OCI-M2 (cell line): ENCODE measurements around the gene RBM24.
"Not testable (repeated sequence)": the region's sequence is repeated elsewhere in the genome, so short reads cannot be mapped to it uniquely, and the experiment has no call there.

Source experiments
- DNase-seq: peaks from one replicate; lab custom pipeline; 2025; ENCODE audit not compliant: unreplicated experiment; lab: John Stamatoyannopoulos, UW

RBM24 gene

GRCh38 chr6:17289630-17290061 lies 8.5 kb downstream of the RBM24 start:
- no peak for DNase-seq

- DNase-seq, result no peak
Observed at GRCh38 chr6:17291778-17292177, 10.6 kb downstream of the RBM24 start.

GRCh38 chr6:17292600-17293133 lies 11.5 kb downstream of the RBM24 start:
- no peak for DNase-seq

GRCh38 chr6:17293395-17293794 lies 12.2 kb downstream of the RBM24 start:
- DNase-seq, result no peak

GRCh38 chr6:17297271-17298080 lies 16.3 kb downstream of the RBM24 start:
- no peak for DNase-seq

GRCh38 chr6:17298257-17298656 lies 17.1 kb downstream of the RBM24 start:
- DNase-seq, result no peak

GRCh38 chr6:17299222-17299621 lies 18.1 kb downstream of the RBM24 start:
- DNase-seq, result no peak

- no peak for DNase-seq
Observed at GRCh38 chr6:17299750-17300149, 18.6 kb downstream of the RBM24 start.

- DNase-seq, result no peak
Observed at GRCh38 chr6:17300637-17301036, 19.5 kb downstream of the RBM24 start.

GRCh38 chr6:17303444-17303843 lies 22.3 kb downstream of the RBM24 start:
- DNase-seq, result no peak

GRCh38 chr6:17305219-17306001 lies 24.2 kb downstream of the RBM24 start:
- no peak for DNase-seq

GRCh38 chr6:17311595-17312311 lies 30.6 kb downstream of the RBM24 start:
- DNase-seq, result no peak

- DNase-seq, result not testable (repeated sequence)
Observed at GRCh38 chr6:17313238-17313637, 32.1 kb downstream of the RBM24 start.

GRCh38 chr6:17313971-17314370 lies 32.8 kb downstream of the RBM24 start:
- no peak for DNase-seq

- DNase-seq, result no peak
Observed at GRCh38 chr6:17315262-17315661, 34.1 kb downstream of the RBM24 start.

GRCh38 chr6:17318435-17319165 lies 37.4 kb downstream of the RBM24 start:
- no peak for DNase-seq

- DNase-seq, result not testable (repeated sequence)
Observed at GRCh38 chr6:17320266-17320665, 39.1 kb downstream of the RBM24 start.

GRCh38 chr6:17331238-17331637 lies 50.1 kb downstream of the RBM24 start:
- no peak for DNase-seq

GRCh38 chr6:17334265-17334664 lies 53.1 kb downstream of the RBM24 start:
- DNase-seq, result no peak

GRCh38 chr6:17336425-17336824 lies 55.3 kb downstream of the RBM24 start:
- no peak for DNase-seq

- no peak for DNase-seq
Observed at GRCh38 chr6:17339308-17339670, 58.1 kb downstream of the RBM24 start.
